ENCODE results near the gene GCHFR.

Gene GCHFR

GRCh38 chr15:40787344-40787841 lies 23.5 kb downstream of the GCHFR start (continued):
- TF ChIP-seq, protein P1, sequence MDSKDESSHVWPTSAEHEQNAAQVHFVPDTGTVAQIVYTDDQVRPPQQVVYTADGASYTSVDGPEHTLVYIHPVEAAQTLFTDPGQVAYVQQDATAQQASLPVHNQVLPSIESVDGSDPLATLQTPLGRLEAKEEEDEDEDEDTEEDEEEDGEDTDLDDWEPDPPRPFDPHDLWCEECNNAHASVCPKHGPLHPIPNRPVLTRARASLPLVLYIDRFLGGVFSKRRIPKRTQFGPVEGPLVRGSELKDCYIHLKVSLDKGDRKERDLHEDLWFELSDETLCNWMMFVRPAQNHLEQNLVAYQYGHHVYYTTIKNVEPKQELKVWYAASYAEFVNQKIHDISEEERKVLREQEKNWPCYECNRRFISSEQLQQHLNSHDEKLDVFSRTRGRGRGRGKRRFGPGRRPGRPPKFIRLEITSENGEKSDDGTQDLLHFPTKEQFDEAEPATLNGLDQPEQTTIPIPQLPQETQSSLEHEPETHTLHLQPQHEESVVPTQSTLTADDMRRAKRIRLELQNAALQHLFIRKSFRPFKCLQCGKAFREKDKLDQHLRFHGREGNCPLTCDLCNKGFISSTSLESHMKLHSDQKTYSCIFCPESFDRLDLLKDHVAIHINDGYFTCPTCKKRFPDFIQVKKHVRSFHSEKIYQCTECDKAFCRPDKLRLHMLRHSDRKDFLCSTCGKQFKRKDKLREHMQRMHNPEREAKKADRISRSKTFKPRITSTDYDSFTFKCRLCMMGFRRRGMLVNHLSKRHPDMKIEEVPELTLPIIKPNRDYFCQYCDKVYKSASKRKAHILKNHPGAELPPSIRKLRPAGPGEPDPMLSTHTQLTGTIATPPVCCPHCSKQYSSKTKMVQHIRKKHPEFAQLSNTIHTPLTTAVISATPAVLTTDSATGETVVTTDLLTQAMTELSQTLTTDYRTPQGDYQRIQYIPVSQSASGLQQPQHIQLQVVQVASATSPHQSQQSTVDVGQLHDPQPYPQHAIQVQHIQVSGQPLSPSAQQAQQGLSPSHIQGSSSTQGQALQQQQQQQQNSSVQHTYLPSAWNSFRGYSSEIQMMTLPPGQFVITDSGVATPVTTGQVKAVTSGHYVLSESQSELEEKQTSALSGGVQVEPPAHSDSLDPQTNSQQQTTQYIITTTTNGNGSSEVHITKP (tag by site-specific recombination; IDR thresholded peaks at IDR 0.05), result peak; percentile 73
- TF ChIP-seq GLIS1 (tag by site-specific recombination; IDR thresholded peaks at IDR 0.05) (peak; percentile 76), ZNF391 (tag by site-specific recombination; IDR thresholded peaks at IDR 0.05; ENCODE audit: borderline replicate concordance, low read depth) (no peak), KLF9 (tag by site-specific recombination; IDR thresholded peaks at IDR 0.05; ENCODE audit: low read depth) (no peak)

- POLR2A ChIA-PET, result interaction anchor here (0.6 to 1.2 kb wide), 3 partner anchors 14 to 85 kb away, joined by 3 to 4 read pairs (median 3); partner anchors contain the start of genes DNAJC17 and ZFYVE19
Observed at GRCh38 chr15:40787991-40788390, 24.1 kb downstream of the GCHFR start.

DNA sequence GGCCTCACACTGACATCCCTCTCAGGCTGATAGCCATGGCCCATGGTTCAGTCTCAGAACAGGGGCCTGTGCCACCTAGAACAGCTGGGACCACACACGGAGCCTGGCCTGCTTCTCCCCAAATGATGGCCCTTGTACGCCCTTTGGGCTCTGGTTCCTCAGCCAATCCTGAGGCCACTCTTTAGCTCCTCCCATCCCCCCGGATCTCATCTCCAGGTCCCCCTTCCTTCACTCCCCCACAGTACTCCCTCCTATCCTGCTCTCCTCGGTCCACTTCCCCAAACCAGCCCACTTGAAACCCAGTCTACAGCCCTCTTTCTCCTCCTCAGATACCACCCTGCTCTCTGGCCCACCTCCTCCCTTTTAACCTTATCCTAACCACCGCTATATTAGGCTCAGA lies 25.3 kb downstream of the GCHFR start:
- Histone ChIP-seq H3K4me1 (ENCODE audit: control insufficient read depth, insufficient read depth, low read length) (peaks cover 8% of the 10 kb centered on the region), H3K36me3 (ENCODE audit: control insufficient read depth in 2 of 2, insufficient read depth in 1 of 2, low read length in 2 of 2) (peaks cover 0 to 2% of the 10 kb centered on the region in 2 experiments; a peak in 2 of 3 replicates), H3K9me3 (ENCODE audit: control insufficient read depth, insufficient read depth, low read depth, low read length) (no peaks in the 10 kb centered on the region), H3K4me3 (ENCODE audit: low read depth, low read length) (no peak overlapping the region), H3K27ac (ENCODE audit: extremely low read depth, low read depth, low read length) (no peak overlapping the region)
- TF ChIP-seq MEIS1 (CRISPR knock-in tag; IDR thresholded peaks at IDR 0.05; ENCODE audit: borderline replicate concordance), result no peak
- no peak for TF ChIP-seq ZNF530 (tag by site-specific recombination; IDR thresholded peaks at IDR 0.05; ENCODE audit: low read depth)
- no peak for TF ChIP-seq ZNF555 (tag by site-specific recombination; conservative IDR thresholded peaks at IDR 0.05)
- TF ChIP-seq ZNF341 (tag by site-specific recombination; IDR thresholded peaks at IDR 0.05; ENCODE audit: low read depth), result no peak
- no peak for TF ChIP-seq ZSCAN23 (tag by site-specific recombination; IDR thresholded peaks at IDR 0.05)
- ChIA-PET CTCF (interaction anchor here (0.6 to 3.6 kb wide), 2 partner anchors 69 to 209 kb away, joined by 3 to 19 read pairs; no protein-coding TSS in a partner anchor), POLR2A (interaction anchor here (0.6 to 0.7 kb wide), 2 partner anchors 13 to 84 kb away, joined by 3 to 7 read pairs; no protein-coding TSS in a partner anchor)

More at GRCh38 chr15:40787991-40788390, 24.1 kb downstream of the GCHFR start:
- H3K9me3 ChIP-seq (ENCODE audit: control insufficient read depth, insufficient read depth, low read depth, low read length), result no peaks in the 10 kb centered on the region
- peaks cover 8% of the 10 kb centered on the region for H3K4me1 ChIP-seq (ENCODE audit: control insufficient read depth, insufficient read depth, low read length)
- no peak overlapping the region for H3K27ac ChIP-seq (ENCODE audit: extremely low read depth, low read depth, low read length)
- peaks cover 0 to 2% of the 10 kb centered on the region in 2 experiments; a peak in 2 of 3 replicates for H3K36me3 ChIP-seq (ENCODE audit: control insufficient read depth in 2 of 2, insufficient read depth in 1 of 2, low read length in 2 of 2)
- H3K4me3 ChIP-seq (ENCODE audit: low read depth, low read length), result no peak overlapping the region
- CTCF ChIA-PET, result interaction anchor here (1.5 to 3.6 kb wide), 2 partner anchors 70 to 106 kb away, joined by 5 to 19 read pairs; partner anchors contain the start of gene VPS18
- TF ChIP-seq ZIC2 (tag by site-specific recombination; IDR thresholded peaks at IDR 0.05) (peak; percentile 74), ZNF792 (tag by site-specific recombination; IDR thresholded peaks at IDR 0.05) (no peak), ZNF335 (tag by site-specific recombination; conservative IDR thresholded peaks at IDR 0.05) (peak; percentile 29; the same call in 1 of the 2 replicates)

DNA sequence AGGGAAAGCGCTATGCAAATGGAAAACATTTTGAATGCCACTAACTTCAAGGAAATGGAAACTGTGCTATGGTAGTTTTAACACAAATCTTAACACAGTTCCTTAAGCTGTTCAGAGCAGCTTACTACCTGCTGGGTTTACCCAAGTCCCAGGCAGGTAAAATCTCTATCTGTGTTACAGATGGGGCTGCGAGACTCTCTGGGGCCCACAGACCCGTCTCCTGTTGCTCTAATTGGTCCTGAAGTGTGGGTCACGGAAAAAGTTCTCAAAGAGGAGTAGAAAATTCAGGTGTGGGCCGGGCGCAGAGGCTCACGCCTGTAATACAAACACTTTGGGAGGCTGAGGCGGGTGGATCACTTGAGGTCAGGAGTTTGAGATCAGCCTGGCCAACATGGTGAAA lies 26.1 kb downstream of the GCHFR start:
- Histone ChIP-seq H3K36me3 (ENCODE audit: control insufficient read depth in 2 of 2, insufficient read depth in 1 of 2, low read length in 2 of 2) (peaks cover 0 to 2% of the 10 kb centered on the region in 2 experiments; a peak in 2 of 3 replicates), H3K9me3 (ENCODE audit: control insufficient read depth, insufficient read depth, low read depth, low read length) (no peaks in the 10 kb centered on the region), H3K4me1 (ENCODE audit: control insufficient read depth, insufficient read depth, low read length) (peaks cover 8% of the 10 kb centered on the region), H3K4me3 (ENCODE audit: low read depth, low read length) (no peak overlapping the region), H3K27ac (ENCODE audit: extremely low read depth, low read depth, low read length) (no peak overlapping the region)
- no peak for TF ChIP-seq ZNF138 (tag by site-specific recombination; IDR thresholded peaks at IDR 0.05; ENCODE audit: borderline replicate concordance)
- TF ChIP-seq, protein P2, sequence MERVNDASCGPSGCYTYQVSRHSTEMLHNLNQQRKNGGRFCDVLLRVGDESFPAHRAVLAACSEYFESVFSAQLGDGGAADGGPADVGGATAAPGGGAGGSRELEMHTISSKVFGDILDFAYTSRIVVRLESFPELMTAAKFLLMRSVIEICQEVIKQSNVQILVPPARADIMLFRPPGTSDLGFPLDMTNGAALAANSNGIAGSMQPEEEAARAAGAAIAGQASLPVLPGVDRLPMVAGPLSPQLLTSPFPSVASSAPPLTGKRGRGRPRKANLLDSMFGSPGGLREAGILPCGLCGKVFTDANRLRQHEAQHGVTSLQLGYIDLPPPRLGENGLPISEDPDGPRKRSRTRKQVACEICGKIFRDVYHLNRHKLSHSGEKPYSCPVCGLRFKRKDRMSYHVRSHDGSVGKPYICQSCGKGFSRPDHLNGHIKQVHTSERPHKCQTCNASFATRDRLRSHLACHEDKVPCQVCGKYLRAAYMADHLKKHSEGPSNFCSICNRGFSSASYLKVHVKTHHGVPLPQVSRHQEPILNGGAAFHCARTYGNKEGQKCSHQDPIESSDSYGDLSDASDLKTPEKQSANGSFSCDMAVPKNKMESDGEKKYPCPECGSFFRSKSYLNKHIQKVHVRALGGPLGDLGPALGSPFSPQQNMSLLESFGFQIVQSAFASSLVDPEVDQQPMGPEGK (tag by site-specific recombination; IDR thresholded peaks at IDR 0.05), result no peak
- CTCF ChIA-PET, result no interaction called here
- POLR2A ChIA-PET, result interaction anchor here (0.6 kb wide), 1 partner anchor 12 kb away, joined by 7 read pairs; no protein-coding TSS in a partner anchor

Data from HEK293 (cell line).